ENCODE measurements around the gene LCE1A. TPM values are rescaled to one million over a fixed set of nuclear protein-coding genes. Genes with fewer than 3 reads are reported as not detected.

The LCE1A gene
- total RNA-seq, 1 donor, result not detected

GRCh38 chr1:152824964-152825363 is 2.3 kb upstream of the LCE1A start:
- no peaks in the 10 kb centered on the region for H3K4me1 ChIP-seq (ENCODE audit: insufficient read depth, low read length)
- no peak overlapping the region for H3K4me3 ChIP-seq (ENCODE audit: insufficient read depth, low read length)
- H3K4me2 ChIP-seq (ENCODE audit: insufficient read depth, low read length), result no peak overlapping the region
- H3K79me2 ChIP-seq (ENCODE audit: insufficient read depth, low read length), result no peaks in the 10 kb centered on the region
- H2AFZ ChIP-seq (ENCODE audit: low read length), result no peak overlapping the region
- no peak for DNase-seq (ENCODE audit: insufficient read length, low spot score, missing footprints)
- H3K9me3 ChIP-seq (ENCODE audit: low read depth, low read length), result no peaks in the 10 kb centered on the region
- no peaks in the 10 kb centered on the region for H3K36me3 ChIP-seq (ENCODE audit: insufficient read depth, low read length)
- H3K27me3 ChIP-seq (ENCODE audit: insufficient read depth, low read length), result no peaks in the 10 kb centered on the region
- H3K27ac ChIP-seq (ENCODE audit: low read depth, low read length), result no peak overlapping the region
- no peaks in the 10 kb centered on the region for H4K20me1 ChIP-seq (ENCODE audit: insufficient read depth, low read length)
- no peak for TF ChIP-seq CTCF (IDR thresholded peaks at IDR 0.05; ENCODE audit: extremely low read depth, low read depth, low read length)

DNA sequence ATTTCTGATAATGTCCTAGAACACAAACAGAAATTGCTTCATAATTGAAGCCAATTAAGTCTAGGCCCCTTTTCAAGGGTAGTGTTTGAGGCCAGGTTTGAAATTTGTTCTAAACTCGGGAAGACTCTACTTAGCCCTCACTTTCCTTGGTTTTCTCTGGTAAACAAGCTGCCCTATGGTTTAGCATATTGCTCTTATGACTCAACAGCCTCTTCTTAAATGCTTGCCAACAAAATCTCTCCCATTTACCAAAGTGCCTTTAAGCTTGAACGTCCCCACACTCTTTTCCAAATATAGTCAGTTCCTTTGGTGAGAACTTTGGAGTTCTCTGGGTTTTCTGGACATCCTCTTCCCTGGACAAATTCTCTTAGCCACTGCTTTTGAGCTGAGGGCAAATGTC is 9.6 kb downstream of the LCE1A start:
- H3K4me2 ChIP-seq (ENCODE audit: insufficient read depth, low read length), result no peak overlapping the region
- H2AFZ ChIP-seq (ENCODE audit: low read length), result no peak overlapping the region
- no peak for DNase-seq (ENCODE audit: insufficient read length, low spot score, missing footprints)
- H3K27me3 ChIP-seq (ENCODE audit: insufficient read depth, low read length), result no peaks in the 10 kb centered on the region
- no peaks in the 10 kb centered on the region for H3K79me2 ChIP-seq (ENCODE audit: insufficient read depth, low read length)
- H3K27ac ChIP-seq (ENCODE audit: low read depth, low read length), result no peak overlapping the region
- no peaks in the 10 kb centered on the region for H3K36me3 ChIP-seq (ENCODE audit: insufficient read depth, low read length)
- H3K4me1 ChIP-seq (ENCODE audit: insufficient read depth, low read length), result no peaks in the 10 kb centered on the region
- no peak overlapping the region for H3K4me3 ChIP-seq (ENCODE audit: insufficient read depth, low read length)
- no peak for TF ChIP-seq CTCF (IDR thresholded peaks at IDR 0.05; ENCODE audit: extremely low read depth, low read depth, low read length)
- no peaks in the 10 kb centered on the region for H4K20me1 ChIP-seq (ENCODE audit: insufficient read depth, low read length)
- no peaks in the 10 kb centered on the region for H3K9me3 ChIP-seq (ENCODE audit: low read depth, low read length)

DNA sequence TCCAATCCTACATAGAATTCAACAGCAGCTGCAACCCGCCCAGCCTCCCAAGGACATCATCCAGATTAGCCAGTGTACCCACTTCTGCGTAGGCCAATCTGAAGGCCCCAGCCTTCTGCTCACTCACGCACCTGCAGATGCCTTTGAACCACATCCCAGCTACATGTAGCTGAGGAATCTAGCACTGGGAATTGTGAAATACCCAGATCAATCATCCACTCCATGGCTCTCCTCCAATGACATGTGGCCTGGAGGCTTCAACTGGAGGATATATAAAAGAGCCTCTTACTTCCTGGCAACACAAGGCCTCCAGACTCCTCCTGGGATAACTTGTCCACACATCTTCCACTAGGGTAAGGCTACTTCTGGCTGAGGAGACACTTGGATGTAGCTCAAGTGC is 15.3 kb downstream of the LCE1A start, which contains the start of gene LCE6A:
Gene LCE6A, plus strand, starts transcription at position 301 of the 400 bp plus-strand sequence. CDS start 665 bp downstream, outside the sequence.
- Histone ChIP-seq H3K4me2 (ENCODE audit: insufficient read depth, low read length) (no peak within 1 kb of the TSS), H3K27me3 (ENCODE audit: insufficient read depth, low read length) (no peaks in the 10 kb centered on the region), H3K4me3 (ENCODE audit: insufficient read depth, low read length) (no peak within 1 kb of the TSS), H3K4me1 (ENCODE audit: insufficient read depth, low read length) (no peaks in the 10 kb centered on the region), H3K9me3 (ENCODE audit: low read depth, low read length) (no peaks in the 10 kb centered on the region), H3K79me2 (ENCODE audit: insufficient read depth, low read length) (no peaks in the 10 kb centered on the region), H2AFZ (ENCODE audit: low read length) (no peak within 1 kb of the TSS), H3K27ac (ENCODE audit: low read depth, low read length) (no peak within 1 kb of the TSS), H3K36me3 (ENCODE audit: insufficient read depth, low read length) (no peaks in the 10 kb centered on the region), H4K20me1 (ENCODE audit: insufficient read depth, low read length) (no peaks in the 10 kb centered on the region)
- DNase-seq (ENCODE audit: insufficient read length, low spot score, missing footprints), result no peak
- TF ChIP-seq CTCF (IDR thresholded peaks at IDR 0.05; ENCODE audit: extremely low read depth, low read depth, low read length), result no peak

DNA sequence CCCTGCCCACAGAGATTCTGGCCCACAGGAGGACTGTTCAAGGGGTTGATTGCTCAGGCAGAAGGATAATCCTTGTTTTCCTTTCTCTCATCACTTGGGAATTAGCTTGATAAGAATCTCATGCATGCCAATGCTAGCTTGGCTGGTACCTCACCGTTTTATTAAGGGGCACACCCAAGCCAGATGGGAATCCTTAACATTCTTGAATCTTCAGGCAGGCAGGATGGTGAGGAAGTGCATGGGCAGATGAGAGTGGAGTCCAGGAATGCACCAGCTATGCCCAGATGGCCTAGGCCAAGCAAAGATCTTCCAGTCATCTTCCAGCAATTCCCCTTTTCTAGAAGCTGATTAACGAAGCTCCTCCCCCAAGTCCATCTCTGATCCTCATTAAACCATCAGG is 28.4 kb downstream of the LCE1A start:
- Histone ChIP-seq H3K36me3 (ENCODE audit: insufficient read depth, low read length) (no peaks in the 10 kb centered on the region), H3K9me3 (ENCODE audit: low read depth, low read length) (no peaks in the 10 kb centered on the region), H3K27ac (ENCODE audit: low read depth, low read length) (no peak overlapping the region), H3K79me2 (ENCODE audit: insufficient read depth, low read length) (no peaks in the 10 kb centered on the region), H3K4me1 (ENCODE audit: insufficient read depth, low read length) (no peaks in the 10 kb centered on the region), H2AFZ (ENCODE audit: low read length) (no peak overlapping the region), H4K20me1 (ENCODE audit: insufficient read depth, low read length) (no peaks in the 10 kb centered on the region), H3K27me3 (ENCODE audit: insufficient read depth, low read length) (no peaks in the 10 kb centered on the region), H3K4me2 (ENCODE audit: insufficient read depth, low read length) (no peak overlapping the region), H3K4me3 (ENCODE audit: insufficient read depth, low read length) (no peak overlapping the region)
- TF ChIP-seq CTCF (IDR thresholded peaks at IDR 0.05; ENCODE audit: extremely low read depth, low read depth, low read length), result no peak
- DNase-seq (ENCODE audit: insufficient read length, low spot score, missing footprints), result no peak
